Keratinocyte (primary cell): ENCODE data around the gene OR51Q1. TPM values are rescaled to one million over a fixed set of nuclear protein-coding genes. Genes with fewer than 3 reads are reported as not detected.

Experiments used
- DNase-seq: peaks from one replicate; pipeline ENCODE4 v3.0.0-alpha.2; 2011; ENCODE audit warnings: low read depth, missing footprints, low spot score
- FAIRE-seq: peaks from 2 replicates; lab custom pipeline; 2011; peaks lifted over from hg19 to GRCh38; lab: Jason Lieb, UNC
- H2AFZ ChIP-seq: 2 replicates; pipeline ENCODE4 v1.6.0; 2012; ENCODE audit warnings: low read length, control low read depth, inconsistent platforms; ENCODE audit not compliant: control insufficient read depth
- H3K27ac ChIP-seq: 2 replicates; pipeline ENCODE4 v1.5.1; 2011; ENCODE audit warnings: low read length; ENCODE audit not compliant: control insufficient read depth, insufficient read depth
- H3K27me3 ChIP-seq: 3 replicates; pipeline ENCODE4 v1.6.0; 2011; ENCODE audit warnings: low read length; ENCODE audit not compliant: control insufficient read depth, insufficient read depth; ENCODE audit errors: extremely low read depth
- H3K36me3 ChIP-seq, 2 experiments: 2 replicates in 1 of 2; 3 replicates in 1 of 2; pipeline ENCODE4 v1.5.1; 2011; ENCODE audit warnings: low read length in 2 of 2, mild to moderate bottlenecking in 1 of 2; ENCODE audit not compliant: control insufficient read depth in 2 of 2, insufficient read depth in 2 of 2; ENCODE audit errors: extremely low read depth in 1 of 2
- H3K4me1 ChIP-seq: 3 replicates; pipeline ENCODE4 v1.5.1; 2011; ENCODE audit warnings: low read length; ENCODE audit not compliant: control insufficient read depth, insufficient read depth; ENCODE audit errors: extremely low read depth
- H3K4me2 ChIP-seq: 3 replicates; pipeline ENCODE4 v1.6.0; 2011; ENCODE audit warnings: low read depth, low read length; ENCODE audit not compliant: control insufficient read depth, insufficient read depth; ENCODE audit errors: extremely low read depth
- H3K4me3 ChIP-seq, 3 experiments: fragments of 200-600 bp in 1 of 3; sonication (generic) in 1 of 3; 2 replicates in 2 of 3; 3 replicates in 1 of 3; pipeline ENCODE4 v1.5.1; 2011 to 2016; ENCODE audit warnings: low read length in 3 of 3, mild to moderate bottlenecking in 3 of 3, control low read depth in 2 of 3, inconsistent platforms in 1 of 3, low read depth in 1 of 3, mixed read lengths in 1 of 3, mixed run types in 1 of 3, moderate library complexity in 1 of 3; ENCODE audit not compliant: control insufficient read depth in 2 of 3, insufficient read depth in 2 of 3; ENCODE audit errors: extremely low read depth in 1 of 3
- H3K79me2 ChIP-seq: 2 replicates; pipeline ENCODE4 v1.6.0; 2012; ENCODE audit warnings: low read length; ENCODE audit not compliant: control insufficient read depth, insufficient read depth
- H3K9ac ChIP-seq: 3 replicates; pipeline ENCODE4 v1.6.0; 2011; ENCODE audit warnings: low read length; ENCODE audit not compliant: control insufficient read depth, insufficient read depth; ENCODE audit errors: extremely low read depth
- H3K9me1 ChIP-seq: 3 replicates; pipeline ENCODE4 v1.6.0; 2011; ENCODE audit warnings: low read length; ENCODE audit not compliant: control insufficient read depth, insufficient read depth; ENCODE audit errors: extremely low read depth
- H3K9me3 ChIP-seq: 2 replicates; pipeline ENCODE4 v1.5.1; 2012; ENCODE audit warnings: low read depth, low read length; ENCODE audit not compliant: control insufficient read depth
- H4K20me1 ChIP-seq: 3 replicates; pipeline ENCODE4 v1.6.0; 2011; ENCODE audit warnings: low read length; ENCODE audit not compliant: control insufficient read depth, insufficient read depth; ENCODE audit errors: extremely low read depth
- CTCF ChIP-seq, 3 experiments: IDR thresholded peaks in 1 of 3; conservative IDR thresholded peaks in 1 of 3; optimal IDR thresholded peaks in 1 of 3; 2 replicates in 2 of 3; 3 replicates in 1 of 3; pipeline versions ENCODE3 to v1.5.1; 2011; ENCODE audit warnings: low read length in 3 of 3, mild to moderate bottlenecking in 3 of 3, moderate library complexity in 2 of 3, control low read depth in 1 of 3, inconsistent platforms in 1 of 3; ENCODE audit not compliant: insufficient read depth in 2 of 3; ENCODE audit errors: extremely low read depth in 1 of 3
- EZH2 ChIP-seq: IDR thresholded peaks from one replicate; pipeline ENCODE4 v1.6.1; 2012; ENCODE audit warnings: inconsistent platforms, mild to moderate bottlenecking, low read length, moderate library complexity
- dilution Hi-C: fragments of 300-500 bp; cut with MboI; formaldehyde crosslinking; loops from one replicate; pipeline ENCODE4 v1.7.0; 2020; ENCODE audit warnings: low sequenced_read_pairs; ENCODE audit not compliant: extremely low pct_ligation_motif_present
- polyA plus RNA-seq, 5 experiments: library from polyadenylated mRNA; depleted of rRNA in 3 of 5; stranded (reverse) in 3 of 5; stranded (forward) in 1 of 5; unstranded in 1 of 5; fragments of >200 nt; gene quantifications; 1 replicate in 1 of 5; 2 replicates in 3 of 5; 3 replicates in 1 of 5; pipeline versions ENCODE4 v1.2.1 to v1.2.3, GENCODE V29; 2011 to 2012; ENCODE audit warnings: missing spikeins in 2 of 5, low read depth in 1 of 5, low replicate concordance in 1 of 5

OR51Q1 gene
- polyA plus RNA-seq, 1 donor (not counting 4 experiments of a cell fraction or from before 2014, with no cell fraction given) = not detected

GRCh38 chr11:5390210-5390609, 31.7 kb upstream of the OR51Q1 start:
- Histone ChIP-seq H3K9me3 (no peaks in the 10 kb centered on the region), H3K4me3 (no peak overlapping the region), H3K9ac (no peak overlapping the region), H3K4me1 (no peaks in the 10 kb centered on the region), H2AFZ (no peak overlapping the region), H4K20me1 (no peaks in the 10 kb centered on the region), H3K27ac (no peak overlapping the region), H3K4me2 (no peak overlapping the region), H3K9me1 (no peaks in the 10 kb centered on the region), H3K36me3 (no peaks in the 10 kb centered on the region), H3K27me3 (no peaks in the 10 kb centered on the region), H3K79me2 (no peaks in the 10 kb centered on the region)
- TF ChIP-seq CTCF (optimal IDR thresholded peaks at IDR 0.05 in 1 of 3, IDR thresholded peaks at IDR 0.05 in 1 of 3, conservative IDR thresholded peaks at IDR 0.05 in 1 of 3; ENCODE audit: extremely low read depth in 1 of 3, insufficient read depth in 2 of 3, low read length in 3 of 3) (no peak), EZH2 (no peak)
- DNase-seq = no peak
- no peak for FAIRE-seq
- dilution Hi-C loops = no loop called here

DNA sequence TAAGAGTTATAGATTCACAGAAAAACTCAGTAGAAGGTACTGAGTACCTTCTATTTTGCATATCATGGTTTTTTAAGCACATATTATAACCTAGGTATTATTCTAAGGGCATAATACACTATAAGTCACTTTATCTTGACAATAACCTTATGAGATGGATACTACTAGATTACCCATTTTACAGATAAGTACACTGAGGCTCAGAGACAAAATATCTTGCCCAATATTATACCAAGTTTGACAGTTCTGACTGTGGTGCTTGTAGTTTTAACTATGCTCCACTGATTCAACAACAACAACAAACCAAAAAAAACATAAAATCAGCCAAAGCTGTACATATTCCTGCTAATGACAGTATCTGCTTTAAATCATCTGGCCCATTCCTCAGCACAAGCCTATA, 27.8 kb upstream of the OR51Q1 start:
- no peak for FAIRE-seq
- dilution Hi-C loops = no loop called here
- H4K20me1 ChIP-seq = no peaks in the 10 kb centered on the region
- no peaks in the 10 kb centered on the region for H3K9me3 ChIP-seq
- no peak for DNase-seq
- no peaks in the 10 kb centered on the region for H3K36me3 ChIP-seq
- H3K9me1 ChIP-seq = no peaks in the 10 kb centered on the region
- H3K27ac ChIP-seq = no peak overlapping the region
- TF ChIP-seq CTCF (optimal IDR thresholded peaks at IDR 0.05 in 1 of 3, IDR thresholded peaks at IDR 0.05 in 1 of 3, conservative IDR thresholded peaks at IDR 0.05 in 1 of 3; ENCODE audit: extremely low read depth in 1 of 3, insufficient read depth in 2 of 3, low read length in 3 of 3) (no peak), EZH2 (no peak)
- H3K27me3 ChIP-seq = no peaks in the 10 kb centered on the region
- H3K4me1 ChIP-seq = no peaks in the 10 kb centered on the region
- no peak overlapping the region for H2AFZ ChIP-seq
- H3K79me2 ChIP-seq = no peaks in the 10 kb centered on the region
- H3K4me3 ChIP-seq = no peak overlapping the region
- H3K4me2 ChIP-seq = no peak overlapping the region
- H3K9ac ChIP-seq = no peak overlapping the region
